Nephron (organoid): ENCODE data around the gene ARFIP1.
"Not testable (repeated sequence)": the region's sequence is repeated elsewhere in the genome, so short reads cannot be mapped to it uniquely, and the experiment has no call there.

Source experiments
- H3K27ac Mint-ChIP-seq, 3 experiments: 2 replicates each; pipeline ENCODE4 v1.8.0; 2020; ENCODE audit warnings: mixed read lengths in 3 of 3, mild to moderate bottlenecking in 2 of 3, moderate library complexity in 1 of 3
- H3K27me3 Mint-ChIP-seq: 2 replicates; pipeline ENCODE4 v1.8.0; 2021; ENCODE audit warnings: low read depth, mild to moderate bottlenecking, moderate library complexity, mixed read lengths
- H3K36me3 Mint-ChIP-seq: 2 replicates; pipeline ENCODE4 v1.8.0; 2020; ENCODE audit warnings: low read depth, mixed read lengths
- H3K4me1 Mint-ChIP-seq: 2 replicates; pipeline ENCODE4 v1.8.0; 2020; ENCODE audit warnings: mixed read lengths
- H3K4me3 Mint-ChIP-seq, 3 experiments: 2 replicates each; pipeline ENCODE4 v1.8.0; 2020; ENCODE audit warnings: mild to moderate bottlenecking in 3 of 3, mixed read lengths in 3 of 3, moderate library complexity in 2 of 3
- H3K9me3 Mint-ChIP-seq: 2 replicates; pipeline ENCODE4 v1.8.0; 2020; ENCODE audit warnings: mixed read lengths
- CTCF ChIP-seq, 3 experiments: fragments of 200-600 bp; sonication (generic); IDR thresholded peaks; one replicate each; pipeline ENCODE4 v1.5.0; 2021; ENCODE audit warnings: antibody characterized with exemption in 3 of 3; ENCODE audit not compliant: unreplicated experiment in 3 of 3

Gene ARFIP1

GRCh38 chr4:152864361-152864760 lies 84.6 kb downstream of the ARFIP1 start:
- no peaks in the 10 kb centered on the region for H3K9me3 Mint-ChIP-seq
- peaks cover 34% of the 10 kb centered on the region for H3K36me3 Mint-ChIP-seq
- peaks cover 5% of the 10 kb centered on the region for H3K4me1 Mint-ChIP-seq
- TF ChIP-seq CTCF (IDR thresholded peaks at IDR 0.05; ENCODE audit: unreplicated experiment in 3 of 3), result no peak
- no peak overlapping the region for H3K4me3 Mint-ChIP-seq
- H3K27me3 Mint-ChIP-seq, result no peaks in the 10 kb centered on the region
- H3K27ac Mint-ChIP-seq, result no peak overlapping the region

- H3K4me1 Mint-ChIP-seq, H3K27me3 Mint-ChIP-seq, H3K4me3 Mint-ChIP-seq, H3K9me3 Mint-ChIP-seq, H3K27ac Mint-ChIP-seq: not testable (repeated sequence)
- peaks cover 34% of the 10 kb centered on the region for H3K36me3 Mint-ChIP-seq
Measured at GRCh38 chr4:152866432-152866993, 86.8 kb downstream of the ARFIP1 start.

GRCh38 chr4:152870606-152871005 lies 90.9 kb downstream of the ARFIP1 start:
- no peaks in the 10 kb centered on the region for H3K4me1 Mint-ChIP-seq
- no peak for TF ChIP-seq CTCF (IDR thresholded peaks at IDR 0.05; ENCODE audit: unreplicated experiment in 3 of 3)
- H3K27ac Mint-ChIP-seq, result no peak overlapping the region
- H3K9me3 Mint-ChIP-seq, result no peaks in the 10 kb centered on the region
- no peak overlapping the region for H3K4me3 Mint-ChIP-seq
- no peaks in the 10 kb centered on the region for H3K27me3 Mint-ChIP-seq
- H3K36me3 Mint-ChIP-seq, result peaks cover 47% of the 10 kb centered on the region

GRCh38 chr4:152875261-152875660 lies 95.5 kb downstream of the ARFIP1 start:
- no peaks in the 10 kb centered on the region for H3K27me3 Mint-ChIP-seq
- H3K27ac Mint-ChIP-seq, result no peak overlapping the region
- no peaks in the 10 kb centered on the region for H3K4me1 Mint-ChIP-seq
- peaks cover 65% of the 10 kb centered on the region for H3K36me3 Mint-ChIP-seq
- TF ChIP-seq CTCF (IDR thresholded peaks at IDR 0.05; ENCODE audit: unreplicated experiment in 3 of 3), result no peak
- no peak overlapping the region for H3K4me3 Mint-ChIP-seq
- peaks cover 14% of the 10 kb centered on the region for H3K9me3 Mint-ChIP-seq

GRCh38 chr4:152877868-152878267 lies 98.1 kb downstream of the ARFIP1 start:
- H3K9me3 Mint-ChIP-seq, result peaks cover 14% of the 10 kb centered on the region
- no peaks in the 10 kb centered on the region for H3K27me3 Mint-ChIP-seq
- TF ChIP-seq CTCF (IDR thresholded peaks at IDR 0.05; ENCODE audit: unreplicated experiment in 3 of 3), result no peak
- no peaks in the 10 kb centered on the region for H3K4me1 Mint-ChIP-seq
- no peak overlapping the region for H3K27ac Mint-ChIP-seq
- H3K4me3 Mint-ChIP-seq, result no peak overlapping the region
- peaks cover 66% of the 10 kb centered on the region for H3K36me3 Mint-ChIP-seq

- H3K27ac Mint-ChIP-seq, result no peak overlapping the region
- TF ChIP-seq CTCF (IDR thresholded peaks at IDR 0.05; ENCODE audit: unreplicated experiment in 3 of 3), result no peak
- no peaks in the 10 kb centered on the region for H3K27me3 Mint-ChIP-seq
- peaks cover 54% of the 10 kb centered on the region for H3K36me3 Mint-ChIP-seq
- H3K4me1 Mint-ChIP-seq, result no peaks in the 10 kb centered on the region
- peaks cover 14% of the 10 kb centered on the region for H3K9me3 Mint-ChIP-seq
- no peak overlapping the region for H3K4me3 Mint-ChIP-seq
Measured at GRCh38 chr4:152880263-152880662, 100.5 kb downstream of the ARFIP1 start.
